Putamen (tissue), 1 donor: ENCODE data around the gene FAM107B.
A peak's percentile ranks its signal among the peaks of the same experiment; 100 is the strongest.
"Not testable (repeated sequence)": the region's sequence is repeated elsewhere in the genome, so short reads cannot be mapped to it uniquely, and the experiment has no call there.

Source experiments
- DNase-seq: peaks from one replicate; pipeline ENCODE4 v3.0.0-alpha.2; 2016; ENCODE audit warnings: low spot score

The FAM107B gene

DNA sequence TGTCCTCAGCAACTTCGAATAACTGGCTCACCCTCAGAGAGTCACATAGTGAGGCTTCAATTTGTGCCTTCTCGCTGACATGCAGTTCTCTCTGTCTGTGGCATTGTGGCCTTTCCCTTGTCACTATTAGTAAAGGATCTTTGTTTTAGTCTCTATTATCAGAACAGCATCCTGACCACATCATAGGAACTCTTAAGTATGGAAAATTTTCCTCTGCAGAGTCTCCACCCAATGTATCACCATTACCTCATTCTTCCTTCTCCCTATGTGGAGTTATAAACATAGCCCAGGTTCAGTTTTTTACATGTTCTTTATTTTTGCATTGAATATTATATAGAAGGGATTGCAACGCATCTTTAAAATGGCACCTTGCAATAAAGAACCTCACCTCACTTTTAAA, 112.9 kb downstream of the FAM107B start:
- DNase-seq = no peak

DNA sequence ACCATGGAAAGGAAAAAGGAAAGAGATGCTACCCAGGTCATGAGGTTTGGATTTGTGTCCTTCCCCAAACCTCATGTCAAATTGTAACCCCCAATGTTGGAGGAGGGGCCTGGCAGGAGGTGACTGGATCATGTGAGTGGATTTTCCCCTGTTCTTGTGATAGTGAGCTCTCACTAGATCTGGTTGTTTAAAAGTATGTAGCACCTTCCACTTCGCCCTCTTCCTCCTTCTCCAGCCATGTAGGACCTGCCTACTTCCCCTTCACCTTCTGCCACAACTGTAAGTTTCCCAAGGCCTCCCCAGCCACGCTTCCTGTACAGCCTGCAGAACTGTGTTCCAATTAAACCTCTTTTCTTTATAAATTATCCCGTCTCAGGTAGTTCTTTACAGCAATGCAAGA, 113.9 kb downstream of the FAM107B start:
- no peak for DNase-seq

DNA sequence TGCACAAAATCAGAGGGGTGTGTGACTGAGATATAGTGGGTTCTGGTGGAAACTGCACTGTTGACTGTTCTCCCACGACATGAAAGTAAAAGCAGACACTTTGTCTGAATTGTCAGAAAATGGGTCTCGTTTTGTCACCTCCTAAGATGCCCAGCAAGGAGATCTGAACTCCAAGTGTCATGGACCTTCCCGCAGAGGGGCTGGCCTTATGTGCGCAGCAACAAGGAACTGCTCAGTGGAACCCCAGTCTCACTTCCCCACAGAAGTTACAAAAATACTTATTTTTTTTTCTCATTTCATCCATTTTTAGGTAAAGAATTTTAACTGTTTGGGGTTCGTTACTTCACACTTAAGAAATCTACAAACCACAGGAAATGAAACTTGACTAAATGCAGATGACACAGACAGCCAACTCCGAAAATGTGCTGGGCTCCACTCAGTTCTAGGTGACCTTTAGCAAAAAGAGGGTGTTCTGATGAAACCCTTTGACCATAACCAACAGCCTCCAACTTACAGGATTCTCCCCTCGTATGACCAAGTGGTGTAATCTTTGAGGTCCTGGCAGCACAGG, 115.0 kb downstream of the FAM107B start:
- DNase-seq = peak; percentile 3

DNA sequence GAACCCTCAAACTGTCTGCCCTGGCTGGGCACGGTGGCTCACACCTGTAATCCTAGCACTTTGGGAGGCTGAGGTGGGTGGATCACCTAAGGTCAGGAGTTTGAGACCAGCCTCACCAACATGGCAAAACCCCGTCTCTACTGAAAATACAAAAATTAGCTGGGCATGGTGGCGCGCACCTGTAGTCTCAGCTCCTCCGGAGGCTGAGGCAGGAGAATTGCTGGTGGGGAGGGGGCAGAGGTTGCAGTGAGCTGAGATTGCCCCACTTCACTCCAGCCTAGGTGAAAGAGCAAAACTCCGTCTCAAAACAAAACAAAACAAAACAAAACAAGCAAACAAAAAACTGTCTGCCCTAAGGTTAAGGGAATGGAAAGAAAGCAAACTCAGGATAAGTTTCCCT, 115.6 kb downstream of the FAM107B start:
- DNase-seq = not testable (repeated sequence)

DNA sequence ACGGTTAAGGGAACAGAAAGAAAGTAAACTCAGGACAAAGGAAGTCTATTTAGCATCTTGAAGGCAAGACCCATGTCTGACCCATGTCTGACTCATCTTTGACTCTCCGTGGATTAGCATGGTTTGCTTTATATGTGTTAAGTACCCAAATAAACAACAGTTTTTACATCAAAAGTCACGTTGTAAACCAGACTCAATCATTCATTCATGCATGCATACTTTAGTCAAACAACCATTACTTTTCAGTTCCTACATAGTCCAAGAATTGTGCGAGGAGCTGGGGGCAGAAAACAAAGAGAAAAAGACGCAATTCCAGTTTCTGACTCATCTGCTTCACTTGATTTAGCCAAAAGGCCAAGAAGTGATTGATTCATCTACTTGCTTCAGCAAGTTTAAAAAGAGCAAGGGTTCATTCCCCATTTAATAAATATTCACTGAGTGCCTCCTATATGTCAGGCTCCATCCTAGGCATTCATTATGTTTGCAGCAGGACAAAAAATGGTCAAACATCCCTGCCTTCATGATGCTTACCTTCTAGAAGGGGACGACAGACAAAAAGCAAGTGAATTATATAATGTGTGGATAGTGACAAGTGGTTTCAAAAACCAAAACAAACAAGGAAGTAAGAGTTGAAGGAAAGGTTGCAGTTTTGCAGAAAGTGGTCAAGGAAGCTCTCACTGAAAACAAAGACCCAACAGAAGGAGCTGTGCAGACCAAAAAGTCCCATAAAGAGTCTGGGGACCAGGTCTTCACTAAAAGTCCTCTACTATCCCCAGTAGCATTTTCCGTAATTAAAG, 116.2 kb downstream of the FAM107B start:
- DNase-seq = no peak

DNA sequence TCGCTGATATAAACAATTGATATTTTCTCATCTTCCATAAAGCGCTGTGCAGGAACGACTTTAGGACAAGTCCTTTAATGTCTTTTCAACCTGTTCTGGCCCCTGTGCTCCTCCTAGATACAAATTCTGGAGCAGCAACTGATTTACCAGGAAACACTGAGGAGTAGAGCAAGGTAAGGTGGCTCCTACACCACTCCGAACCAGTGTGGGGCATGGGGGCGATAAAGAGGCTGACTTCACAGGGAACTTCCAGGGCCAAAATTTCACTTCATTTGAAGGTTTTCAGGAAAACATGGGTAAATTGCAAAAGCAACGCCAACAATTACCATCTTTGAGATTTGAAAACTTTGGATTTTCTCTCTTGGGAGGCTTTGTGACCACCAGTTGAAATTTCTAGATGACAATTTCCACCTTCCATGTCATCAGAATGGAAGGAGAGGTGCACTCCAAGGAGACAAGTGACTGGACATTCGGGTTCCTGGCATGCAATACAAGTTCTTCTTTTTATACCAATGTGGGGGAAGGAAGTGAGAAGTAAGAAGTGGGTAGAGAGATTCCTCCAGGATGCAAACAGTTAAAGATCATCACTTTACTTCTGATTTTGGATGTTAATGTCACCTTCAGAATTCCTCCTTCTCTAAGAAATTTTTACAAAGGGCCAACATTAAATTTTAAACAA, 118.5 kb downstream of the FAM107B start:
- DNase-seq = no peak

DNA sequence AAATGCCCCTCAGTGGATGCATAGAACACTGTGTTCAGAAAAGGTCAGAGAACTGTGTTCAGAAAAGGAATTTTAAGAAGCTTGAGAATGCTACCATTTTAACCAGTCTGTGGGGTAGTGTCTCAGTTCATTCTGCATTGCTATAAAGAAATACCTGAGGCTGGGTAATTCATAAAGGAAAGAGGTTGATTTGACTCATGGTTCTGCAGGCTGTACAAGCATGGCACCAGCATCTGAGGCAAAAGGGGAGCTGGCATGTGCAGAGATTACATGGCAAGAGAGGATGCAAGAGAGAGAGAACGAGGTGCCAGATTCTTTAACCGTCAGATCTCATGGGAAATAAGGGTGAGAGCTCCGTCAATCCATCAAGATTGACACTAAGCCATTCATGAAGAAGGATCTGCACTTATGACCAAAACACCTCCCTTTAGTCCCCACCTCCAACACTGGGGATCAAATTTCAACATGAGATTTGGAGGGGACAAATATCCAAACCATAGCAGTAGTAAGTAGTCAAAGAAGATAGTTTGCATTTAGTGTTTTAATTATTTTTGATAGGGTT, 119.8 kb downstream of the FAM107B start:
- no peak for DNase-seq

DNA sequence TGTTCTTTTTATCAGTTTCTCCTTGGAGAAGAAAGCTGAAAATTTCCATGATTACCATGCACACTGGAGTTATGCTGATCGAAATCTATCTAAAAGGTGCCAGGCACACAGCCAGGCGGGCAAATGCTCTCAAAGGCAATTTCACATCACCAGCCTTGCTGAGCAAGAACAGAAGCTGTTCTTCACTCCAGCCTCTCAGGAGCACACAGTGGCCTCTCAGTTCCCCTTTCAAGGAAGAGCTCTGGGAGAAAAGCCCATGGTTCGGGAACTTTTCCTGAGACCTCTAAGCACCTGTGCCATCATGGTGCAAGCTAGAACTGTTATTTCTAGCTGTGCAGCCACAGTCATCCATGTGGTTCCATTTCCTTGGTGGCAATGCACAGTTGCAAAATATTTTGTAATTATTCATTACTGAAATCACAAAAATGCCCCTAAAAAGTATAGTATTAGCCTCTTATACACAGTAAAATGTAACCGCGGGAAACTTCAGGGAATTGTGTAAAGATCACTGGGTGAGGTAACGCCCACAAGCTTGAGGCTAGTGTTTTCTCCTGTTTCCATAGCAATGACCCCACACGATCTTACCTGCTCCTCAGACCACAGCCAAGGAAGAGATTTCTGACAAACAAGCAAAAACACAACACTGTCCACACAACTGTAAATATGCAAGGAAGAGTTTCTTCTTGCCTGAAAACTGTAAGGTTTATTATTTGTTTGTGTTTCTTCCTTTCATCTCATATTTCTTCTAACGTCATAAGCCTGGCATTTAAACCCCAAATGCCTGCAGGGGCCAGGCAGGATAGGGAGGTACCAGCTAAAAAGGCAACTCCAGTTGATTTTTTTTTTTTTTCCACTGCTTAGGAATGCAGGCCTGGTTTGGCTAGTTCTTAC, 121.2 kb downstream of the FAM107B start:
- no peak for DNase-seq

DNA sequence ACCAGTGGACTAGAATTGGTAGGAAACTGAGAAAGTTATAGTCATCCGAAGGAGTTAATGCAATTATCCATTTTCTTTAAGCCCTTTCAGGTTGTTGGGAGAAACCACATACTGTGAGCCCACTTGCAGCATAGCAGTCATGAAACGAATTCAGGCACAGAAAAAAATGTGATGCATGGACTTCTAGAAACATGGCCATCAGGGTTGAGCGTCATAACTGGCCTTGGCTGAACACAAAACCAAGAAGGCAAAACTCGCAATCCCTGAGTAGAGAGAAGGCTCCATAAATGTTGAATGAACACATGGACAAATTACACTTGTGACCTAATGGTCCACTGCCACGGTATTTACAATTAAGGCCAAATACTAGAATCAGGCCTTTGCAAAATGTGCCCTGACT, 121.9 kb downstream of the FAM107B start:
- DNase-seq = no peak

DNA sequence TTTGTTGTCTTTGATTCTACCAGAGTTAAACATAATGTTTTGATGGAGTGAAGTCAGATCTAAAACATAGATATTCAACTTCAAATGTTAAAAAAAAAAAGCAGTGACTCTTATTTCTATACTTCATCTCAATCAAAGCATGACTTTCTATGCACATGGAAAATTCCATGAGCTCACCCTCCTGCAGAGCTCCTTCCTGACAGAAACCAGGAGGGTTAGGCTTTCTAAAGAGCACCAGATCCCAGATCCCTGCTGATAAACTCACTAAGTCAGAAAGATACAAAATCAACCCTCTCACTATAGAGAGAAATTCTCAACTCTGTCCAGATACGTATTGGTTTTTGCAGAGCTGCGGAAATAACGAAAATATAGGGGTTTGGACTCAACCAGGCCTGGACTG, 122.6 kb downstream of the FAM107B start:
- no peak for DNase-seq

DNA sequence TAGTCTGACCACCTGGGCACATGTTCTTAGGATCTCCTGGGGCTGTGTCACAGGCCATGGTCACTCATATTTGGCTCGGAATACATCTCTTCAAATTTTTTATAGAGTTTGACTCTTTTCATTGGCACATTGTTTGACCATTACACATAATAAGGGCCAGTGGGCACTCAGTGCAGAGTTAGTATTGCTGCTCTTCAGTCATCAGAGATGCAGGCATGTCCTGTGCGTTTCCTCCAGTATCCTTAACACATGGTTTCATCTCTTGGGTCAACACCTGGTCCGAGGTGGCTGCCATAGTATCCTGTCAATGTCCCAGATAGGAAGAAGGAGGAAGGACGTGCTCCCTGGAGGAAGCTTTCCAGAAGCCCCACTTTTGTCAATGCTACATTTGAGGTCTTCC, 125.0 kb downstream of the FAM107B start:
- DNase-seq = no peak

DNA sequence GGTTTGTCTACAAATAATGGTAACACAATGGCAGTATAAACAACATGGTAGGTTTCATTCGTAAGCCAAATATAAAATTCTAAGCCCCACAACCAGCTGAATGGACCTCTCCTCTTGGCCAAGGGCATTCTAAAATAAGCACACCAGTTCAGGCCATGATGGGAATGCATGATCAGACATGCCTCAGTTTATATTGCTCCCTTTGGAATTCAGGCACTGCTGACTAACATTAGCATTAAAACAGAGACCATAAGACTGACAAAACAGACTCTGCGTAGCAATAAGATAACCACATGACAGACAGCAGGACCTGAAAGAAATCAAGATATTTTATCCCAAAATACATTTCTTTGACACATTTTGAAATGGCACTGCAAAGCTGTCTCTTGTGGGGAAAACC, 125.8 kb downstream of the FAM107B start:
- DNase-seq = no peak

DNA sequence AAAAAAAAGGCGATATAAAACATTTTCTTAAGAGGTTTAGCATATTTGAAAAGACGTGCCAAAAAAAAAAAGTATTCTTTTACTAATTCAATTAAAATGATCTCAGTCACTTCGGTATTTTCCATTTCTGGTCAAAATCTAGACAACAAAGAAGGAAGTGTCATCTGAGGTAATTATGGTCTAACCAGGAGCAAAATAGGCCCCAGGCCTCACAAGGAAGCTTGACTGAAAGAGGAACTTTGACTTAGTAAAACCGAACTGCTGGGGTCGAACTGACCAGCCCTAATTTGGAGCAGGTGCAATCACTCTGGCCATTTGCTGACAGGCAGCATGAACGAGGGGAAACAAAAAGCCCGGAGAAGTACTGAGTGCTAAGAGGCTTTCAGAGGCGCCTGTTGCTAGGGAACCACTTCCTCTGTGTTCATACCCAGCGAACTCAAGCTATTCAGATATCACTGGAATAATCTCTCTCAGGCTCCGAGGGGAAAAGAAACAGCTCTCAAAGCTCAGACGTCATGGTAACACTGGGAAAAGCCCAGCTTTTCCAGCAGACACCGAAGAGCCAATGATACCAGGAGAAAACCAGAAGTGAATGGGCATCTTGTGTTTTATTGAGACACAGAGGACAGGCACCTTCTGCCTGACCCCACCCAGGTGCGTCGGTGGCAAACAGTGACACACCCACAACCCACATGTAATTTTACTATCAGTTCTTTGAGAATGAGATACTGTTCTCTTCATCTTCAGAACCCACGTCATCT, 126.5 kb downstream of the FAM107B start:
- DNase-seq = peak; percentile 70

DNA sequence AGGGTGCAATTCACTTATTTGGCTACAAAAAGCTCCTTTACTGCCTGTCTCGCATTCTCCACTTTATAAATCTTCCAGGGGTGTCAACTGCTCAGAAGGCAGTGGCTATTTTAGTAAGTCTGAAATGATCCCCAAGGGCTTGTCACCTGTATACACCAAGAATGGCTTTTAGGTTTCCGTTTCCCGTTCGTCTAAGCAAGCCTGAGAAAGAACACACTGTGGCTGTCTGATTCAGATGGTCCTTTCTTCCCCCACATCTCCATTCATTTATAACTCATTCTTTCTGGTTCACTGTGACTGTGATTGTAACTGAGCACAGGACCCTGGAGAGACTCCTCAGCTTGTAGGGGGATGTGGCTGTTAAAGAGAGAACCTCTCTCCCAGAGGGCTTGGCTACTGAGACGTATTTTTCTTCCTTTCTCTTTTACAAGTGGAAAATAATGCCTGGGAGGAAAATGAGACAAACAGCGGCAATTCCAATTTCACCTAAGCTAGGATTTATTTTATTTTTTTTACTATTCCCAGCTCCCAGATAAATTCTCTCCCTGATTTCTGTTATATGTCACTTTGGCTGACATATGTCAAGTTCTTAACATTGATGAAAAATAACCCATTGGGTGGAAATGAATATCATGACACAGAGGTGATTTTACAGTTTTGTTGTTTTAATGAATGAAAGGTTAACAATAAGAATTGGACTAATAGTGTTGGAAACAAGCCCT, 129.3 kb downstream of the FAM107B start:
- no peak for DNase-seq

DNA sequence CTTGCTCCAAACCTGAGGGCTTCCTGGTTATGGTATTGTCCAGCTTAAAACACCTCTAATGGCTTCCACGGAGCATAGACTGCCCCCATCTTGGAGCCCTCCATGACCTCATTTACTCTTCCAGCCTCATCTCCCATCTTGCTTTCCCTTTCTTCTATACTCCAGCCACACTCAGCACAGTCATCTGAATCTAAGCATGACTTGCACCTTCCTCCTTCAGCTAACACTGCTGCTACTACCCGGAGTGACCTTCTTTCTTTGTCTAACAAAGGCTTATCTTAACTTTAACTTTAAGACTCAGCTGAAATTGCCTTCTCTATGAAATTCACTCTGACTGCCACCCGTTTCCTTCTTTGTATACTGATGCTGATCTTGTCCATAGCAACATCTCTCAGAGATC, 135.1 kb downstream of the FAM107B start:
- no peak for DNase-seq

DNA sequence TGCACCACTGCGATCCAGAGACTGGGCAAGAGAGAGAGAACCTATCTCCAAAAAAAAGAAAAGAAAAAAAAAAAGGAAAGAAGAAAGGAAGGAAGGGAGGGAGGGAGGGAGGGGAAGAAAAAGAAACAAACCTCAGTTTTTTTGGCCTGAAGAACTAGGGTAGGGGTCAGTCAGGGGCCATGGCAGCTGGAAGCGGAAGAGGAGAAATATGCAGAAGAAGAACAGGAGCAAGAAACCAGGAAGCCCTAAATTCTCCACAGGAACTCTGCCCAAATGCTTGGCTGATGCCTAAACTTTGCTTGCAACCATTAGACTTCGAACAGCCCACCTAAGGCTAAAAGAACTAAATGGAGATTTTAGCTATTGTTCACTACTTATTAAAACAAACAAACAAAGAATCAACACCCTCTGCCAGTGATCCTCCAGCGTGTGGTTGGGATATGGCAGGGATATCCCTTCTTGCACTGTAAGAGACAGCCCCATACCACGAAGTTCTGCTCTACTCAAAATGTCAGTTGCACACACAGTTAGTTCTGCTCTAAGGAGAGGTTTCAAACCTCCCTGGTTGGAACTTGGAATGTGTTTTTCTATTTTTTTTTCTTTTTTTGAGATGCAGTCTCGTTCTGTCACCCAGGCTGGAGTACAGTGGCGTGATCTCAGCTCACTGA, 139.5 kb downstream of the FAM107B start:
- DNase-seq = no peak

DNA sequence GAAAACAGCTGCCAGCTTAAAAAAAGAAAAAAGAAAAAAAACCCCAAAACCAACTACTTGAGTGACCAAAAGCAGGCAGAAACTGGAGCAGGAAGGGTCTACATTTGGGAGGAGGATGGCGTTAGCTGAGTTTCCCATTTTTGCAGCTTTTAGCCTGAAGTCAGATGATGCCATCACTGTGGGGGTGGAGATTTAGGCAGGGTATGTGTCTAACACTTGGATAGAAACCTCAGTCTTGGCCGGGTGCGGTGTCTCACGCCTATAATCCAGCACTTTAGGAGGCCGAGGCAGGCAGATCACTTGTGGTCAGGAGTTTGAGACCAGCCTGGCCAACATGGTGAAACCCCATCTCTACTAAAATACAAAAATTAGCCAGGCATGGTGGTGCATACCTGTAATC, 140.1 kb downstream of the FAM107B start:
- not testable (repeated sequence) for DNase-seq

DNA sequence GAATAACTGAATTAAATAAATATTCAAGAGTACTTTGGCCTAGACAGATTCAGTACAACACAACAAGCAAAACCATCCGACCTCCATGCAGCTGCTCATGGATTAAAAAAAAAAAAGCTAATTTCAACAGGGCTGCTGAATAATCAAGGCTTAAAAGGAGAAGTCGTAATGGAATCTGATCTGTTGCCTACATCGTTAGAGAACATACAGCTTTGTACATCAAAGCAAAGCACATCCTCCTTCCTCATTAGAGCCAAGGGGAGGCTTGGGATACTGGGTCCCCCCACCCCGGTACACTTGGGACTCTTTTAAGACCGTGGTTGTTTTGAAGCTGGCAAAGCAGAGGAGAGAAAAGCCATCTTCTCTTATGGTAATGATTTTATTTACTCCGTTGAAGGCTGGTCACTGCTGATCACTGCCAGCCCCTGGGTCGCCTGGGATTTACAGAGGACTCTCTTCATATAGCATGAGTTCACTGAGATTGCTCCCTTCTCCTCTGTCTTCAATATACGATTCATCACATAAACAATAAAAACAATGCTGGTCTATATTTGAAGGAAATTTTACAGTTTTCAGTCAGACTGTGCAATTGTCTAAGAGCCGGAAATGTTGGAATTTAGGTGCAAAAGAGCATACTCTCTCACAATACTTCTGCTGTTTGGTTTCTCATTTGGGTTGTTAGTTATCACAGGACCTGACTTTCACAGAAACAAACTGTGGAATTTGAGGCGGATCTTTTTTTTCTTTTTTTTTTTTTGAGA, 148.8 kb downstream of the FAM107B start:
- no peak for DNase-seq

DNA sequence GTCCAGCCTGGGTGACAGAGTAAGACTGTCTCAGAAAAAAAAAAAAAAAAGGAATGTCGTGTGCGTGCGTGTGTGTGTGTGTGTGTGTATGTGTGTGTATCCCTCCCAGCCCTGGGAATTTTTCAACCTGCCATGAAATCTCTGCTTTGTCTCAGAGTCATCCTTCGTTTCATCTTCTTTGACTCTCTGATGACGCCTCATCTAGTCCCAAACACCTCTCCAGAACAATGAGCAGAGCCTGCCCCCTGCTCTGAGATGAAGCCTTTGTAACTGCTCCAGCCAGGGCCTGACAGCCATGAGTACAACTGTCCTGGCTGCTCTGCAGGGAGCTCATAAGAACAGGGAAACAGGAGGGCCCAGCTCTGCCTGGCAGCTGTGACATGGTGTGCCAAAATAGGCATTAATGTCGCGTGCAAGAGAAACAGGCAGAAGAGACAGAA, 149.5 kb downstream of the FAM107B start:
- DNase-seq = peak; percentile 39
